HG02759 (cell line): ENCODE data around the gene HPS1.

Experiments
- ATAC-seq: cut with Tn5 transposase; IDR thresholded peaks from one replicate; pipeline ENCODE4 v1.9.1; 2021; ENCODE audit warnings: mild to moderate bottlenecking, moderate library complexity; ENCODE audit not compliant: unreplicated experiment

The HPS1 gene

GRCh38 chr10:98433881-98434732 lies 12.6 kb downstream of the HPS1 start:
- no peak for ATAC-seq

DNA sequence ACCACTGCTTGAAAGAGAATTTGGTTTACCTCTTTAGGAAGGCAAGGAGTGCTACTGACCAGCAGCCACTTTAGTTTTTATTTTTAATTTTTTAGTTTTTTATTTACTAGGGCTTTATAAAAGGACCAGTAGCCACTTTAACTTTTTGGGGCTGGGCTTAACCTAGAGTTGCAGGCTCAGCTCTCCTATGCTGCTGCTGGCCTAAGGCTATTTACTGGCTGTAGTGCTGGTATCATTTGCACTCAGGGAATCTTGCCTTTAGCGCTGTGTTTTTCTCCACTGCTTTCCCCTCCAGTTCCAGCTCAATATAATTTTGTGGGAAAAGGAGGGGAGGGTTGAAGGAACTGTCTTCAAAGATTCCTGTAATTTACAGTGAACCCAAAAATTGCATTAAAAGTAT lies 13.4 kb downstream of the HPS1 start:
- ATAC-seq = no peak

DNA sequence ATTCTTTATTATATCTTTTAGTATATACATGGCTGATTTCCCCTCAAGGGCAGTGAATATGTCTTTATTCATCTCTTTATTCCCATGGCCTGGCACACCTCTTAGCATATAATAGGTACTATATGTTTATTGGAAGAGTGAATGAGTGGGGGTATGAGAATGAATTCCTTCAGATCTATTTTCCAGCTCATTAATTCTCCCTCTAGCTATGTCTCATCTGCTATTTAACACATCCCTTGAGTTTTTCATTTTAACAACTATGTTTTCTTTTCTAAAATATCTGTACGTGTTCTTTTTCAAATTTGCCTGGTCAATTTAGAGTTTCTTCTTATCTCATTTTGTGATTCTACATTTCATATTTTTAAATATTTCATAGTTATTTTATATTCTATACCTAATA lies 14.4 kb downstream of the HPS1 start:
- no peak for ATAC-seq

GRCh38 chr10:98431016-98431415 lies 15.7 kb downstream of the HPS1 start:
- ATAC-seq = no peak

DNA sequence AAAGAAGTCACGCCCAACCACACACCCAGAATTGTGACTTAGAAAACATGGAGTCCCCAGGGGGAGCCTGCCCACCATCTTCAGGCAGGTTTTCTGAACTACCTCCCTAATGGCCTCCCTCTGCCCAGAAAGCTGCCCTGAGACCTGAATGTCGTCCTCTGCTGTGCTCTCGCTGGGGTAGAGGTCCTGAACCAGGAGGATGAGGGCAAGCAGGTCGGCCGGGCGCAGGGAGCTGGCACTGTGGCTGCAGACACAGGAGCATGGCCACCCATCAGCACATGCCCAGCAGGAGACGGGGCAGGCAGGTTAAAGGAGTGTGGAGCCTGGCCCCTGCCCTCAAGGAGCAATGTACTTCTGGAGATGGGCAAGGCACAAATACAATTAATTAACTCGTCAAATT lies 16.3 kb downstream of the HPS1 start:
- ATAC-seq = no peak

- no peak for ATAC-seq
These were observed 17.2 kb downstream of the HPS1 start for GRCh38 chr10:98429320-98430072.

DNA sequence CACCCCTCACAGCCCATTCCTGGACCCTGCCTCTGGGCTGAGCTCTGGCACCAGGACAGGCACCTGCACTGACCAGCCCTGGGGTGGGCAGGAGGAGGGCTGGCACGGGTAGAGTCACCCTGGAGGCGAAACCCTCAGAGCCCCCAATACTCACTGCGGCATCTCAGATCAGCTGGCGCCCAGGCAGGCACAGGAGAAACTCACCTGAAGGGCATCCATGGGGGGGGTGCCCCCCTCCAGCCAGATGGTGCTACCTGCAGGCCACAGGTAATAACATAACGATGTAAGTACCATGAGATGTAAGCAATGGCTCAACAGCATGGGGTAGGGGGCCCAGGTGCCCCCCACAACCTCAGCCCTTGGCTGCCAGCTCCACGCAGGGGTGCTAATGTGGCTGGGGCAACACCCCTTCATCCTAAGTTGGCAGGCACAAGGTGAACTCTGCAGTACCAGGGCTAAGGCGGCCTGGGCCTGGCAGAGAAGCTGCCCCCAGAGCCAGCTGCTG lies 19.7 kb downstream of the HPS1 start:
- no peak for ATAC-seq

DNA sequence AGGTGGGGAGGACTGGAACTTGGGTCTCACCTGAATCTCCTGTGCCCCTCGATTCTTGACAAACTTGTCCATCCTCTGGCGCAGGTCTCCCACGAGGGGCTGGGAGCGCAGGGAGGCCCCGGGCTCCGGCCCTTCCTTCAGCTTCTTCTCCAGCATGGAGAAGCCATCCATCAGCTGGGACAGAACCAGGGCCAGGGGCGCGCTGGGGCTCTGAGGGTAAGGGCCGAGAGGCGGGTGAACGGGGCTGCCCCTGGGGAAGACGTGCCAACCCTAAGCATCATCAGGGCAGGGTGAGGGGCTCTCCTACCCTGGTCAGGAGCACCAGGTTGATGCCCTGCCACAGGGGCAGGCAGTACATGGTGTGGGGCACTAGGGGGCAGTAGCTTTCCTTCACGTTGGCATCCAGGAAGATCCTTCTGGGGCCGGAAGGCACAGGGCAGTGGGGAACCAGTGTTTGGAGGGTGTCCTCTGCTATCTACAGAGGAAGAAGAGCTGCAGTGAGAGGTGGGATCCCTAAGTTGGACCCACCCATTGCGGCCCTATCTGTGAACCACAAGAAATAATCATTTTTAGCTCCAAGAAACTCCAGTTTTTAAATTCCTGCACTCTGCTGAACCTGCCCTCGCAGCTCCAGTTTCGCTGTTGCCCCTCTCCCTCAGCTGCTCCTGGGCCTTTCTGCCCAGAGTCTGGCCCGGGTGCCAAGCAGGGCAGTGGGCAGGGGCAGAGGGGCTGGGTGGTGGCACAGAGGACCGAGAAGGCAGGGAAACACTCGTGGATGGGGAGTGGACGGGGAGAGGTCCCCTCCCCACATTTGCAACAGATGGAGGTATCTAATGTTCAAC lies 21.0 kb downstream of the HPS1 start:
- no peak for ATAC-seq

DNA sequence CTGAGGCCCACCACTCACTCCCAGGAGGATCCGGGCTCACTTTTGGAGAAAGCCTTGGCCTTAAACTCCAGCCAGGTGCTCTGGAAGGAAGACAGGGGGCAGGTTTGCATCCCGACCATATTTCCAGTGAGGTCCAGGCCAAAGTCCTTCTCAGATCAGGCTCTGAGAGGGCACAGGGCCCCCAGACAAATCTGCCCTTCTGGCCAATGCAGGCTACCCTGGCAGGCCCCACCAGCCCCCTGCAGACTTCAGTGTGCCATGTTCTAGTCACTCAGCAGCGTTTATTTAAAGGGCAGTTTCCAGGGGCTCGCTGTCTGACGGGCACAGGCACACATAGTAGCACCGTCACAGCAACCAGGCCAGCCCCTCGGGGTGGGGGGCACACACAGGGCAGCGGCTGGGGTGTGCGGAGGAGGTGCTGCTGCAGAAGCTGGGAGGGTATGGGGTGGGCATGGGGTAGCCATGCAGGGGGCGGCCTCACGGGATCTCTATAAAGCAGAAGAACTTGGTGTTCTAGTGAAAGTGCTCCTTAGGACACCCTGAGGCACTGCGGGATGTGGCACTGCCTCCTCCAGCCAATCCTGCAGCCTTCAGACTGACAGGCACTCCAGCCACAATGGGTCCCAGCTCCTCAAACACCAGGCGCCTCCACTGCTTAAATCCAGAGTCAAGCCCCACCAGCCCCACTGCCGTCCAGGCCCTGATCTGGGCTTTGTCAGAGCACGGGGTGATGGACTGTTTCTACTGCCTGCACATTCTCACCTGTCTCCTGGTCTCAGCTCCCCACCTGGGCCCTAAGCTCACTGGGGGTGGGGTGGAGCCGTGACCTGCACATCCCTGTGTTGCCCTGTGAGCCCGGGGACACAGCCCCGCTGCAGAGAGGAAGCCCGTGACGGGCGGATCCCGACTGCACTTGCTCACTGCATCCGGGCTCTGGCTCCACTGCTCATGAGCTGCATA lies 22.2 kb downstream of the HPS1 start:
- no peak for ATAC-seq

- no peak for ATAC-seq
These were observed 23.0 kb downstream of the HPS1 start for GRCh38 chr10:98423691-98424120.

DNA sequence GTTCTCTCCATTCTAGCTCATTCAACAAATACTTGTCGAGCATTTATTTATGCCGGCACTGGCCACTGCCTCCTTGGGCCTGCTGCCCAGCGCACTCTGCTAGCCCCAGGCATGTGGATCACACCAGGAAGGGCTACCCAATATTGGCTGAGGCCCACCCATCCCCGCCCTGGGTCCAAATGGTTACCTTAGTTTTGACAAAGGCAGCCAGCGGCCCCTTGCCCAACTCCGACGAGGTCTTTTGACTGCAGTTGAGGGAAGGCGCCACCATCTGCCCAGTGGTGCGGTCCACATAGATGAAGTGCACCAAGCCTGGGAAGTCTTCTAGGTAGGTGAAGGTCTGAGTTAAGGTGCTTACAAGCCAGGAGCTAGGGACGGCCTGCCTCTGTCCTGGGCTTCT lies 24.6 kb downstream of the HPS1 start:
- no peak for ATAC-seq

GRCh38 chr10:98420786-98421185 lies 25.9 kb downstream of the HPS1 start:
- no peak for ATAC-seq

DNA sequence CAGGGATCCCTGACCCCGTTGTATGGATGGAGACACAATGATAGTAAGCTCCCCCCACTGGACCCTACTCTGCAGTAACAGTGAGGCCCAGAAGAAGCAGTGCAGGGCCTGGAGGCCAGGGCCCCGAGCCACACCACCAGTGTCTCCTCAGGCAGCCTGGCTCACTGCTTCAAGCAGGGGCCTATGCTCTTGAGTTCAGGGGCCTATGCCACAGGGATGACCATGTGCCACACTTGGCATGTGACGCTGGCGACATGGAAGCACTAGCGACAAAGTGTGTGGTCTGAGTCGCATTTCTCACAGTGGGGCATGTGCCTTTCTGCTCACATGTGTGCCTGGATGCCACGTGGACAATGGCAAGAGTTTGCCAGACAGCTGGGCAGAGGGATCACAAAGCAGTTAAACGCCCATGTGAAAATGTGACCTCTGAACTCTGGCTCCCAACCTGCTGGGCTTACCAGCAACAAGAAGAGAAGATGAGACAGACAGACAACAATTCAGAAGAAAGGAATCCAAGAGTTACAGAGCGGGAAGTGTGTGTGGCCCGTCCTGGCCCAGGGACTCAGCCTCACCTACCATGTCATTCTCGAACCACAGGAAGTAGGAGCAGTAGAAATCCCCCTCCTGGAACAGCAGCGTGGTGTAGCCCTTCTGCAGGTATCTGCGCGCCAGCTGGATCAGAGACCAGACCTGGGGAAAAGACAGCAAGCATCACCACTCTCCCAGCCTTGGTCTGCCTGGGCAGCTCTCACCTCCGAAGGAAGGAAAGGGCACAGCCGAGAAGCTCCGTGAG lies 27.1 kb downstream of the HPS1 start:
- ATAC-seq = no peak

- no peak for ATAC-seq
These were observed 27.9 kb downstream of the HPS1 start for GRCh38 chr10:98418665-98419468.

DNA sequence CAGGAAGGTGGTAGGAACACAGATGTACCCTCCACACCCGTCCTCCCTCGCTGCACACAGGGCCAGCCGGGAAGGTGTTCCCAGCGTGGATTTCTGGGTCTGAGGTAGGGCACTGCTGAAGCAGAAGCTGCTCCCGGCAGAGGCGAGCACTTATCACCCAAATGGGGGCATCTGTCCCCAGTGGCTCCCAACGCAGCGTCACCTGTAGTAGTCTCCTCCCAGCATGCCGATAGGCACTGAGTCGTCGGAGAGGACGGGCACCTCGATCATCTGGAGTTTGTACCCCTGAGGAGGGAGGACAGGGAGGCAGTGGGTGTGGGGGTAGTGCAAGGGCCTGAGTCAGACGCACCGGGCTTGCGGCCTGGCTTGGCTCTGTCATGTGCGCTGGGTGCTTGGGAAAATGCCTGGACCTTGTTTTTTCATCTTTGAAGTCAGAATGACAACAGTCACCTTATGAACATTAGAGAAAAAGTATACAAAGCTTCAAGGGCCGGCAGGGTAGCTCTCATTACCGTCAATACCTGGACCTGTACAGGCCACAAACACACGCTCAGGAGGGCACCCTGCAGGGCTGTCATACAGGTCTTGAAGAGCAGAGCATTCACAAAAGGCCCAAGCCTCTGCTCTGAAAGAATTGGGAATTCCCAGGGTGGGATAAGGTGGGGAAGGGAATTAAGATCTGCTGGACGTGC lies 28.6 kb downstream of the HPS1 start:
- ATAC-seq = no peak

- ATAC-seq = no peak
These were observed 29.2 kb downstream of the HPS1 start for GRCh38 chr10:98417481-98417959.

DNA sequence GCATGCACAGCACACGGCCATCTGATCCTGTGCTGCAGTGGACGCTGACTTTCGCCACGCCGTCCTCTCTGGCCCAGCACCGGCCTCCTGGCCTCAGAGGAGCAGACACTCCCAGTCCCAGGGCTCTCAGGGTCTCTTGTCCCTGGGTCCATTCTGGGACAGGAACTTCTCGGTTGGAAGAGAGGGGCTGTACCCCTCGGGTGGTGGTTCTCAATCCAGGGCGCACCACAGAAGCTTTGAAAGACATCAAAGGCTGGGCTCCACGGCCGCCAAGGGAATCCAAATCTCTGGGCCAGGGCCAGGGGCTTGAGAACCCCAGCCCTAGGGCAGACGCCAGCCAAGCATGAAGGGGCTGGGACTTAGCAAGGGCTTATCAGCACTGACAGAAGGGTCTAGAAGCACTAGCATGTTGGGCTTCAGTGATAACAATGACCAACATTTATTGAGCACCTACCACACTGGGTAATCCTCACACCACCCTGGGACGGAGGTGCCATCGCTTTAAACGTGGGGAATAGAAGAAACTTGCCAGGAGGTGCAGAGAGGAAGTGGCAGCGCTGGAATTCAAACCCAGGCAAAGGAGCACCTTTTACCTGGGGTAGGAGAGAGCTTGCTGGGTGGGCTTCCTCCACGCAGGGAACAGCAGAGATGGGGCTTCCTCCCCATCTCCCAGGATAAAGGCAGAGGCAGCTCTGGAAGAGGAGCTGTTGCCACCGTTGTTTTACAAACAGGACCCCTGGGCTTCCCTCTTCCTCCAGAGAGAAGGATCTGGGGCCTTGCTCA lies 29.9 kb downstream of the HPS1 start:
- ATAC-seq = no peak
